ENCODE data around the gene URB1. TPM values are rescaled to one million over a fixed set of nuclear protein-coding genes. Genes with fewer than 3 reads are reported as not detected.

URB1 gene
- total RNA-seq, 2 experiments from 2014 or later: 35.6 to 38.4 TPM

DNA sequence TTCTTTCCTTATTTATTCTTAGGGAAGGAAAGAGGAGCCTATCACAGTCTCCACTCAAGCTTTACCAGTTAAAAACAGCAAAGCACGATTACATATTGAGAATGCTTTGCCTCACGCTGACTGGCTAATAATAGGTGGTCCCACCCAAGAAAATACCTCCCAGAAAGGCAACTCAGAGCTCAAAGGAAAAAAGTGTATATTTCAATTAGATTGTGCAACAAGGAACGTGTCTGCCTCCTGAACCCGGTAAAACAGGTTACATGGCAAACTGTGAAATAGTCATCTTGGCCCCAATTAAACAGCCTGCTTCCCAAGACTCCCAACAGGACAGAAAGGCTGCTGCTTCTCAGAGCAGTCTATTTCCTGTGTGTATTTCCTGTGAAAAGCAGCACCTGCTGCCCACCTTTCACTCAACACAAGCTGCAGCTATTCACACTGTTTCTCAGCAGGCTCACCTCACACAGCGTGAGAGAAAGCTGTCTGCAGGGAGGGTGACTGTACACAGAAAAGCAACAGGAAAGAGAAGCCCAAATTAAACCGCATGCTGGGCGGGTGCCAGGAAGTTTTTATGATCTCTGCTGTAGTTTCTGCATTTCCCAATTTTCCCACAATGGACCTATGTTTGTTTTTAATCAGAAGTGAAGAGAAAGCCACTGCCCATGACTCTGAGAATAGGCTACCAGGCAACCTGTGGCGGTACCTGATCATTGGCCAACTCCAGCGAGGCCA is 44.0 kb downstream of the URB1 start:
- Mint-ChIP-seq H3K27ac (no peak overlapping the region), H3K27me3 (no peaks in the 10 kb centered on the region), H3K9me3 (peaks cover 4% of the 10 kb centered on the region), H3K4me1 (no peaks in the 10 kb centered on the region), H3K4me3 (no peak overlapping the region), H3K36me3 (peaks cover 59% of the 10 kb centered on the region)
- DNase-seq: no peak

DNA sequence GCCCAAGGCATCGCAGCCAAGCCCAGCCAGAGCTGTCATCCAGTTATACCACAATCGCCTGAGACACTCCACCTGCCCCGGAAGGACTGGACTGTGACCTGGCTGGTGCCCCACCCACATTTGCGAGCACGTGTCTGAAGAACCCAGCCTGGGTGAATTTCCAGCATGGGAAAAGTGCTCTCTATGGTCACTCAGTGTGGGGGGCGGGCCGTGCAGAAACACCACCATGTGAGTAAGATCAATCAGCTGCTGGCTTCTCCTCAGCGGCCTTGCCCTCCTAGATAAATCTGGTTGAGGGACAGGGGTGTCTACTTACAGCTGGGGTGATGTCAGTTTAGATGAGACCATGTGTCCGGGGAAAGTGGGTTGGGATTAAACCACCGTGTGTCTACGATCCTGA is 44.8 kb downstream of the URB1 start:
- DNase-seq: no peak
- peaks cover 65% of the 10 kb centered on the region for H3K36me3 Mint-ChIP-seq
- peaks cover 4% of the 10 kb centered on the region for H3K9me3 Mint-ChIP-seq
- H3K27ac Mint-ChIP-seq: no peak overlapping the region
- no peaks in the 10 kb centered on the region for H3K4me1 Mint-ChIP-seq
- H3K4me3 Mint-ChIP-seq: no peak overlapping the region
- no peaks in the 10 kb centered on the region for H3K27me3 Mint-ChIP-seq

DNA sequence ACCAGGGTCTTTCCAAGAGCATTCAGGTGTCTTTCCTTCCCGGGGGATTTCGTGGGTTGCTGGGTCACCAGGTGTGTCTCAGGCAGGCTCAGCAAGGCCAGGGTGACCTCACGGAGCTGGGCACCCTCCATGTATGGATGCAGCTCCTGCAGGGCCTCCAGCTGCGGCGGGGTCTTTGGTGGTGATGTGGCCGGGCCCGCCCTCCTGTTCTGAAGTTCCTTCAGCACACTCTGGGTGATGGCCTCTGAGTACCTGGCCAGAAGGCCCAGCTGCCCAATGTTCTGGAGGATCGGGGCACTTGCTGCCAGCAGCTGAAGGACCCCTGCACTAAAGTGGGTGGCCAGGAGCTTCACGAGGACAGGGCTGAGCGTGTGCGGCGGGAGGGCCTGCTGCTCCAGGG is 45.5 kb downstream of the URB1 start:
- H3K27ac Mint-ChIP-seq: no peak overlapping the region
- no peaks in the 10 kb centered on the region for H3K27me3 Mint-ChIP-seq
- no peak for DNase-seq
- H3K36me3 Mint-ChIP-seq: peaks cover 65% of the 10 kb centered on the region
- H3K4me1 Mint-ChIP-seq: no peaks in the 10 kb centered on the region
- peaks cover 4% of the 10 kb centered on the region for H3K9me3 Mint-ChIP-seq
- no peak overlapping the region for H3K4me3 Mint-ChIP-seq

DNA sequence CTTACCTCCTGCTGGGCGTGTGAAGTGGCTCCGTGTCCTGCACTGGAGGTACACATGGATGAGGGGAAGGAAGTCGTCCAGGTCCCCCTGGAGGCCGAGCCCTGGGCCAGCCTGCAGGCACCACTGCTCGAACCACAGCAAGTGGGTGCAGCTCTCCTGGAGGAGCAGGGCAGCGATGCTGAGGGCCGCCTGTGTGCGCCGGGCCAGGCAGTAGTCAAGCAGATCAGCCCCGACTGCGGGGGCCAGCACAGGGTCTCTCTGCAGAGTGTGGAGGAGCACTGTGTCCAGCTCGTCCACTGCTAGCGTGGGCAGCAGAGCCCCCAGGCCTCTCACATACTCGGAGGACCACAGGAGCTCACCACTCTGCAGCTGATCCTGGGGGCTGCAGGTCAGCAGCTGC is 45.9 kb downstream of the URB1 start:
- H3K27me3 Mint-ChIP-seq: no peaks in the 10 kb centered on the region
- no peak overlapping the region for H3K4me3 Mint-ChIP-seq
- no peak for DNase-seq
- H3K4me1 Mint-ChIP-seq: no peaks in the 10 kb centered on the region
- no peak overlapping the region for H3K27ac Mint-ChIP-seq
- H3K9me3 Mint-ChIP-seq: peaks cover 4% of the 10 kb centered on the region
- H3K36me3 Mint-ChIP-seq: peaks cover 62% of the 10 kb centered on the region

DNA sequence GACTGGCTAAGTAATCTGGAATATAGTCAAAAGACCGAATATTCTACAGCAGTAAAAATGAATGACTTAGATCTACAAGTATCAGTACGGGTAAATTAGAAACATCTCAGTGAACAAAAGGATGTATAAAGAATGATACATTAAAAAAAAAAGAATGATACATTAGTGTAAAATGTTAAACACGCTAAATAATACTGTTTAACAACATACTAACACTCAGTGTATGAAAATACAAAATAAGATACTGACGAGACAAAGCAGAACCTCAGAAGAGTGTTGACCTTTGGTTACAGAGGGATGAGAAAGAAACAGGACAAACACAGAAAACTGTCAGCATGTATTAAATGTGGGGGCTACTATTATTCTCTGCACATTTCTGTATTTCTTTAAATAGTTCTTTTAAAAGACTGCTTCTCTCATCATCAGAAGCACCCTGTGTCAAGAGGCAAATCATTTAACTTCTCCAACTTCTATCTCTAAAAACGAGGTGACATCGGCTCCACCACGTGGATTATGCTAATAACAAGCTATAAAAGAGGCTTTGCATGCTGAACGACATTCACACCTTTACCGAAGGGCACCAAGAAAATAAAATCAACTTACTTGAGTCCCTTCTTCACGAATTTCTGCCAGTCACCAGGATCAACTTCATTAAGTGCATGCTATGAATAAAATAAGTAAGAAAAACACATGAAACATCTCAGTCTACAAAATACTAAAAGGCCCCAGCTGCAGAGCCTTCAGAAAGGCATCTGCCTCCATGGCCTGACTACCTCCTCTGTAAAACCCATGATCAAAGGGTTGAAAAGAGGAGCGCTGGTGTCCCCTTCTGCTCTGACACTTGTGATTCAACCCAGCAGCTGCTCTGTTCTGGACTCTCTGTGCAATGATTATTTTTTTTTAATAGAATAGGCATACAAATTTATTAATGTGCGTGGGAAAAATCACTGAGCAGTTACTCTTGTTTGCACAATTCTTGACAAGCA is 51.7 kb downstream of the URB1 start:
- Mint-ChIP-seq H3K4me1 (no peaks in the 10 kb centered on the region), H3K27ac (no peak overlapping the region)

DNA sequence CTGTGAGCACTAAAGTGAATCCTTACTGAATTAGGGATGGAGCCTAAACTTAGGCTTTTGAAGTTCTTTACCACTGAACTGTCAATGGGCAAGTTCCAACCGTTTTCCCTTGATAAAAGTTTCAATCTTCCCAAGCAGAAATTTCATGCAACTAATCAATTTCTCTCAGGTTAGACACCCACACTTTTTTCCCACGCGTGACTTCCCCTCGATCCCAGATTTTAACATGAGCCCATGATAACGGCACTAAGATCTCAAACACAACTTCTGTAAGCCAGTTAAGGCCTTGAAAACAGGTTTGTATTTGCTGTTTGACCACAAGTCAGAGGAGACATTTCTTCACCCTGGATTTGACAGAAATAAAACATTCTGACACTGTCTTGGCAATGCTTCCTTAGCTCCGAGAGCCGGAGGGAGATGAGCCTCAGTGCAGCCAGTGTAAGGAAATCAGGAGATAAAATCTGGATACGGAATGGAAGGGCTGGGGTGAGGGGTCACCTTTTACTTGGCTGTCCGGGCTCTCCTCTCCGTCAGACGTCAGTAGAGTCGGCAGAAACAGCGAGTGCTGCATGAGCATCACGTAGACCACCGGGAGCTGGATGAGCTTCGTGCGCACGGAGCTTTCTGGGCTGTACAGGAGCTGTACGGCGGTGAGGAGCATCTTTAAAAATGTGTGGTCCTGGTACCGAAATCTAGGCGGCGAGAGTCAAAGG is 54.4 kb downstream of the URB1 start:
- Mint-ChIP-seq H3K4me3 (no peak overlapping the region), H3K27ac (no peak overlapping the region), H3K9me3 (no peaks in the 10 kb centered on the region), H3K36me3 (peaks cover 48% of the 10 kb centered on the region), H3K4me1 (peaks cover 3% of the 10 kb centered on the region), H3K27me3 (no peaks in the 10 kb centered on the region)
- DNase-seq: no peak

More for the DNA sequence above, 51.7 kb downstream of the URB1 start:
- no peak for DNase-seq
- peaks cover 4% of the 10 kb centered on the region for H3K9me3 Mint-ChIP-seq
- no peak overlapping the region for H3K4me3 Mint-ChIP-seq
- H3K36me3 Mint-ChIP-seq: peaks cover 57% of the 10 kb centered on the region
- no peaks in the 10 kb centered on the region for H3K27me3 Mint-ChIP-seq

DNA sequence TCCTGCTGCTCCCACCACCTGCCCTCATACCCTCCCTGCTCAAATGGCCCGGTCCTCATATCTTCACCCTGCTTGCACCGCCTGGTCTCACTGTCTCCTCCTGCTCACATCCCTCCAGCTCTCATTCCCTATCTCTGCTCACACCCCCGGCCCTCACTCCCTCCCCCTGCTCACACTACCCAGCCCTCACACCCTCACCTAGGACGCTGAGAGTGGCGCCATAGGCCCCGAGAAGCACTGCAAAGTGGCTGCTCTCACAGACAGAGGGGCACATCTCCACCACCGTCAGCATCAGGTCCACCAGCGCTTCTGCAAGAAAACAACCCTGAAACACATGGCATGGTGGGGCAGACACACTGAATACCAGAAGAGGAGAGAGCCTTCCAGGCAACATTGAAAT is 55.6 kb downstream of the URB1 start:
- peaks cover 5% of the 10 kb centered on the region for H3K4me1 Mint-ChIP-seq
- no peak for DNase-seq
- no peaks in the 10 kb centered on the region for H3K27me3 Mint-ChIP-seq
- H3K4me3 Mint-ChIP-seq: no peak overlapping the region
- H3K9me3 Mint-ChIP-seq: no peaks in the 10 kb centered on the region
- peaks cover 56% of the 10 kb centered on the region for H3K36me3 Mint-ChIP-seq
- H3K27ac Mint-ChIP-seq: no peak overlapping the region

DNA sequence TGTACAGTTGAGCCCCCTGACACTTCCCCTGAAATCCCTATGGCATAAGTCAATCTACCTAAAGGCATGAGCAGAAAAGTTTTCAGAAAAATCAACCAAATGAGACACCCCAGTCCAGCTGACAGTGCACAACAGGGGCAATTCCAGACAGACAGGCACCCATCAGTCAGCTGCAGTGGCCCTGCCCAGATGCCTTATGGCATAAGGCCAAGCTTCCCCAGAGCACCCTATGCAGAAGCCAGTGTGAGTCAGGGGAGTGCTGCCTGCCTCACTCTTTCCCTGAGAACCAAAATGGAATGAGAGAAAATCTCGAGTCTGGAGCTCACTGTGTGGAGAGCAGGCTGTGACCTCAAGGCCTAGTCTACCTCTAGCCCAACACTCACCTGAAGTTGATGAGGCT is 56.1 kb downstream of the URB1 start:
- H3K27me3 Mint-ChIP-seq: no peaks in the 10 kb centered on the region
- peaks cover 5% of the 10 kb centered on the region for H3K4me1 Mint-ChIP-seq
- no peaks in the 10 kb centered on the region for H3K9me3 Mint-ChIP-seq
- no peak overlapping the region for H3K4me3 Mint-ChIP-seq
- DNase-seq: no peak
- H3K27ac Mint-ChIP-seq: no peak overlapping the region
- H3K36me3 Mint-ChIP-seq: peaks cover 57% of the 10 kb centered on the region

DNA sequence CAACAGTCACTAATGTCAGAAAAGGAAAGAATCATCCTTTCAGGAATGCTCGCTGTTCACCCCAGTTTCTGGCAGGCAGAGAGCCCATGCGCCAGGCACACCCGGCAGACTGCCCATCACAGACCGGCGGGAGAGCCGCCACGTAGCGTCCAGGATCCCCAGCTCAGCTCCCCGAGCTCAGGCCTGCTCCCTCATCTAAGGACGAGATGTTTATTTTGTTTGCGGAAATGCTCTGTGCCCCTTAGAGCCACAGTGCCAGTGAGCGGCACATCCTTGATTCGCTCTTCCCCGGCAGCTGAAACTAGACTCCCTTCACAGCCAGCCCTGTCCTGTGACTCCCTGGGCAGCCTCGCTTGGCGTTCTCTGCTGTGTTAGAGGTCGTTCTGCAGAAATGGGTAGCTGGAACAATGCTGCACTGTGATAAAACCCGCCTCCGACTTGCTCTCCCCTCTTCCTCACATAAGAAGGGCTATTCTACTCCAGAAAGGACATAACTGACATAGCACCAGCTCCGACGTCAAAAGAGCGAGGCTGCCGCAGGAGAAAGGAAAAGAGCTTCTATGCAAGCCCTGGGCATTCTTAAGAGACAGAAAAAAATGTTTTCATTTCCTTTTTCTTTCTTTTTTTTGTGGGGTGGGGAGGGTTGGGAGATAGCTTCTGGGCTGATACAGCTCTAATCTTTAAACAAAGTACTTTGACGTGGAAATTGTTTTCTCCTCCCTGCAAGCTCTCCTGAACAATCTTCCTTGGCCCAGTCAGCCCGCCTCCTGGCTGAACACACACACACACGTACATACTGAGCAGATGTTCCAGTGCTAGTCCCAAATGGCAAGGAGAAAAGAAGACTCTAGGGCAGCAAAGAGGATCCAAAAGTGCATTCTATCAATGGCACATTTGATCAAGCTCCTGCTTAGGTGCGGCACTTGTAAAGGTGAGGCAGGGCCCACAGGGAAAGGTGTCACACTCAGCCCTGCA is 56.9 kb downstream of the URB1 start:
- Mint-ChIP-seq H3K9me3 (no peaks in the 10 kb centered on the region), H3K27me3 (no peaks in the 10 kb centered on the region), H3K27ac (no peak overlapping the region), H3K4me1 (peaks cover 5% of the 10 kb centered on the region), H3K4me3 (no peak overlapping the region), H3K36me3 (peaks cover 63% of the 10 kb centered on the region)
- DNase-seq: no peak

DNA sequence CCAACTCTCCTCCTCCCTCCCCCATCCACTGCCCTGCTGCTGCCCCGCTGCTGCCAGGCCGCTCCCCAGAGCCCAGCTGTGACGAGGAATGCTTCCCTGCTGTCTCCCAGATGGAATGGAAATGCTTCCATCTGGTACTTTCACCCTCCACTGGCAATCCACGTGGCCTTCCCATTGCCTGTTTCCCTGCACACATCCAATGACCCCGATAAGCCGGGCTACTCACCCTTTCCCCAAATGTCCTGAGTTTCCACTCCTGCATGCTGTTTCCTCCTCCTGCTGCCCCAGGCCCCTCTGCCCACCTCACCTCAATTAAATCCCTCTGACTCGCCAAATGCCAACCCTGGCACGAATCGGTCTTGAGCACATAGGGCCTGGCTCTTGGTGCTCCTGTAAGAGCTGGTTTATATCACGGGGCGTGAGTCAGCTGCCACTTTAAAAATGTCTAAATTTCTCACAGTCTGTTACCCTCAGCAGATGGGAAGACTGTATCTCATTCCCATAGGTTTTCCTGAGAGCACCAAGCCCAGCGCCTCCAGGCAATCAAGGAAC is 57.8 kb downstream of the URB1 start:
- Mint-ChIP-seq H3K4me1 (peaks cover 5% of the 10 kb centered on the region), H3K27ac (no peak overlapping the region), H3K36me3 (peaks cover 67% of the 10 kb centered on the region)

DNA sequence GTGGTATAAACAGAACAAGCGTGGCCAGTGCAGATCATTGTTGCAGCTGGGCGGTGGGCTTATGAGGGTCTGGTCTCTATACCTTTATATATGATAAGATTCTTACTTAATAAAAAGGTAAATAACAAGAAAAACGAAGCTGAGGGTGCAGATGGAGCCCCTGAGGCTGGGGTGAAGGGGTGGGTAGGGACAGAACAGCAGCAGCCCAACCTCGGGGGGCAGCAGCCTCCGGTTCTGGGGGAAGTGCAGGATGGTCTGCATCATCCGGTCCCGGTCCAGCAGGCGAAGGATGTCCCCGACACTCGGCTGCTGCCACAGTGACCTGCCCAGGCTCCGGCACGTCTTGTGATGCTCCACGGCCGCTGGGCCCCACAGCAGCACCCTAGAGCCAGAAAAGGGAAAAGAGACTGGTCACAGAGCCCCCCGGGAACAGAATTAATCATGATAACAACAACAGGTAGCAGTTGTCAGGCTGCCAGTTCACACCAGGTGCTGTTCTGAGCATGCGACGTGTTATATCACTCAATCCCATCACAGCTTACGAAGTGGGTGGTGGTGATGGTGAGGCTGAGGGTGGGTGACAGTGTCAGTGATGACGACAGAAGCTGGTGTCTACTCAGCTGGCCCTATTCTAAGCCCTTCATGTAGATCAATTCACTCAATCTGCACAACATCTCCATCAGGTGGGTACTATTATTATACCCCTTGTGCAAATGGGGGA is 58.7 kb downstream of the URB1 start:
- DNase-seq: no peak

More for the DNA sequence above, 57.8 kb downstream of the URB1 start:
- Mint-ChIP-seq H3K9me3 (no peaks in the 10 kb centered on the region), H3K27me3 (no peaks in the 10 kb centered on the region), H3K4me3 (no peak overlapping the region)
- DNase-seq: no peak

DNA sequence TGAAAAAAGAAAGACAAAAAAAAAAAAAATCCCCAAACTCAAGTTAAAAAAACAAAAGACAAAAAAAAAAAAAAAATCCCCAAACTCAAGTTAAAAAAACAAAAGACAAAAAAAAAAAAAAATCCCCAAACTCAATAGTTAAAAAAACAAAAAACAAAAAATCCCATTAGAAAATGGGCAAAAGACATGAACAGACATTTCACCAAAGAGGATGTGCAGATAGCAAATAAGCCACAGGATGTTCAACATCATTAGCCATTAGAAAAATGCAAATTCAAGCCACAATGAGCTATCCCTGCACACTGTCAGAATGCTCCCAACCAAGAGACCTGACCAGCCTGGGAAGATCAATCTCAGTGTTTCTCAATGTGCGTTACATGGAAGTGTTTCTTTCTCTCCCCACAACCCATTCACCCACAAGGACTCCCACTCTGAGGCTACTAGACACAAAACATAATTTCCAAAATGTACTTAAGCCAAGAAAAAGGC is 60.3 kb downstream of the URB1 start:
- DNase-seq: no peak
- Mint-ChIP-seq H3K4me1 (peaks cover 5% of the 10 kb centered on the region), H3K9me3 (no peaks in the 10 kb centered on the region), H3K36me3 (peaks cover 77% of the 10 kb centered on the region), H3K27ac (no peak overlapping the region), H3K27me3 (no peaks in the 10 kb centered on the region), H3K4me3 (no peak overlapping the region)

More for the DNA sequence above, 58.7 kb downstream of the URB1 start:
- H3K9me3 Mint-ChIP-seq: no peaks in the 10 kb centered on the region
- peaks cover 5% of the 10 kb centered on the region for H3K4me1 Mint-ChIP-seq
- no peaks in the 10 kb centered on the region for H3K27me3 Mint-ChIP-seq
- H3K4me3 Mint-ChIP-seq: no peak overlapping the region
- H3K36me3 Mint-ChIP-seq: peaks cover 74% of the 10 kb centered on the region
- H3K27ac Mint-ChIP-seq: no peak overlapping the region

Data from activated naive CD8-positive, alpha-beta T cell treated with anti-CD3 and anti-CD28 coated beads for 36 hours (primary cell).